Cerebellar nuclear complex (tissue), 1 donor: ENCODE results near the gene COG7.

ENCODE experiments used
- DNase-seq, 2 experiments: peaks; one replicate each; lab custom pipeline; 2025; lab: John Stamatoyannopoulos, UW

Gene COG7

DNA sequence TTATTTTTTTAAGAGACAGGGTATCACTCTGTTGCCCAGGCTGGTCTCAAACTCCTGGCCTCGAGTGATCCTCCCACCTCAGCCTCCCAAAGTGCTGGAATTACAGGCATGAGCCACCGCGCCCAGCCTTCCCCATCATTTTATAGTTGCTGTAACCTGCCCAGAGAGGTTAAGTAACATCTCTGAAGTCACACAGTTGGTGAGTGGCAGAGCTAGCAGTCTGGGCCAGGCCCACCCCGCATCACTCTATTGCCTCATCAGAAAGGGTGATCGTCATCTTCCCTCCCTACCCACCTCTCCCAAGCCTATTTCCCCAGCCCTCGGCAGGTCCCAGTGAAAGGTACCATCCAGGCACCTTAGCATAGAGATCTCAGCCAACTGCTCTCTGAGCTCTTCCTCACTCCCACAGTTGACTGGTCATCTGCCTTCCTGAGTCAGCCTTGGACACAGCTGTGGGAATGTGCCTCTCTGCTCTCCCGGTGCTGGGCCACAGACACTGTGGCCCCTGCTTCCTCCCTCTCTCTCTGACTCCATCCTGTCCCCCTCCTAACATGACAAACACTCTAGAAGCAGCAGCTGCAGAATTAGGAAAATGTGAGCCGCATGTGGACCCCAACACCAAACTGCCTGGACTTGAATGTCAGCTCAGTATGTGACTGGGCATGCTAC, 93.8 kb downstream of the COG7 start:
- DNase-seq = no peak

- no peak for DNase-seq
Observed at GRCh38 chr16:23357761-23358290, 95.2 kb downstream of the COG7 start.

- DNase-seq = no peak
Observed at GRCh38 chr16:23356941-23357340, 96.0 kb downstream of the COG7 start.

- DNase-seq = no peak
Observed at GRCh38 chr16:23355106-23355670, 97.8 kb downstream of the COG7 start.

DNA sequence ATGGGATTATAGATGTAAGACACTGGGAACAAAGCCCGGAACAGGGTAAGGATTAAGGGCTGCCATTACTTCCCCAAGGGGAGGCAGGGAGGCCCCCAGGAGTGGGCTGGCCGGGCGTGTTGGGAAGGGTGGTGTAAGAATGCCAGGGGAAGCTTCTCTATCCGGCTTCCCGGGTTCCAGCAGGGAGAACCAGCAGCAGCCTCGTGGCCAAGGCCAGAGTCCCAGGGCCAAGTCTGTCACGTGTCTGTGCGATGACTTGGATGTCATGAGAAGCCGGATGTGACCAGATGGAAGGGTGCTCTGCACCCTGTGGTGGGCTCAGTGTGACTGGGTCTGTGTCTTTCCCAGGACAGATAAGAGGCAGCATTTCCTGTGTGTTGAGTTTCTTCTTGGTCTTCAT, 98.7 kb downstream of the COG7 start:
- no peak for DNase-seq

DNA sequence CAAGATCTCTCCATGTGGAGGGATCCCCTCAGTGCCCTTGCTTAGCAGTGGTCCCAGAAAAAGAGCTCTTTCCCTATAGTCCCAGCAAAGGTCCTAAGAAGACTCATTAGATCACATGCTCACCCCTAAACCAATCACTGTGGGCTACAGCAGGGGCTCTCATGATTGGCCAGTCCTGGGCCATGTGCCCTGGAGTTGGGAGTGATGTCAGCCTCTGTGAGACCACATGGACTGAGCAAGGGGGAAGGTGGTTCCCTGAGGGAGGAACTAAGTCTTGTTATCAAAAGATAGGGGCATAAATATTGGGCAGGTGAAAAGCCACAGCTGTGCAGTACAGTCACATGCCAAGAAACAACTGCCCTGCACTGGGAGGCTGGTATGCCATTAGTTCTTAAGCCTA, 99.5 kb downstream of the COG7 start:
- no peak for DNase-seq

- DNase-seq = no peak
Observed at GRCh38 chr16:23351360-23351759, 101.6 kb downstream of the COG7 start.

DNA sequence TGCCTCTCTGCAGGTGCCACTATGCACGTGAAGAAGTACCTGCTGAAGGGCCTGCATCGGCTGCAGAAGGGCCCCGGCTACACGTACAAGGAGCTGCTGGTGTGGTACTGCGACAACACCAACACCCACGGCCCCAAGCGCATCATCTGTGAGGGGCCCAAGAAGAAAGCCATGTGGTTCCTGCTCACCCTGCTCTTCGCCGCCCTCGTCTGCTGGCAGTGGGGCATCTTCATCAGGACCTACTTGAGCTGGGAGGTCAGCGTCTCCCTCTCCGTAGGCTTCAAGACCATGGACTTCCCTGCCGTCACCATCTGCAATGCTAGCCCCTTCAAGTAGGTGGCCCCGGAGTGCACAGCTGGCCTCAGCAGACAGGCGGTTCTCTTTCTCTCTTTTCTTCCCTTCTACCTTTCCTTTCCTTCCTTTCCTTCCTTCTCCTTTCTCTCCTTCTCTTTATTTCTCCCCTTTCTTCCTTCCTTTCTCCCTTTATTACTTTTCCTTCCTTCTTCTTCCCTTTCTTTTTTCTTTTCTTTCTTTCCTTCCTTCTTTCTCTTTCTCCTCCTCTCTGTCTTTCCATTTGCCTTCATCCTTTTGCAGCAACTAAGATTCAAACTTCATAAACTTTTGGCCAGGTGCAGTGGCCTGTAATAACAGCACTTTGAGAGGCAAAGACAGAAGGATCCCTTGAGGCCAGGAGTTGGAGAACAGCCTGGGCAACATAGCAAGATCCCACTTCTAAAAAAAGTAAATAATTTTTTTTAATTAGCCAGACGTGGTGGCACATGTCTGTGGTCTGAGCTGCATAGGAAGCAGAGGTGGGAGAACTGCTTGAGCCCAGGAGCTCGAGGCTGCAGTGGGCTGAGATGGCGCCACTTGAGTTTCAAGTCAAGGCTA, 104.2 kb downstream of the COG7 start:
- no peak for DNase-seq

GRCh38 chr16:23345237-23345636, 107.8 kb downstream of the COG7 start:
- no peak for DNase-seq

DNA sequence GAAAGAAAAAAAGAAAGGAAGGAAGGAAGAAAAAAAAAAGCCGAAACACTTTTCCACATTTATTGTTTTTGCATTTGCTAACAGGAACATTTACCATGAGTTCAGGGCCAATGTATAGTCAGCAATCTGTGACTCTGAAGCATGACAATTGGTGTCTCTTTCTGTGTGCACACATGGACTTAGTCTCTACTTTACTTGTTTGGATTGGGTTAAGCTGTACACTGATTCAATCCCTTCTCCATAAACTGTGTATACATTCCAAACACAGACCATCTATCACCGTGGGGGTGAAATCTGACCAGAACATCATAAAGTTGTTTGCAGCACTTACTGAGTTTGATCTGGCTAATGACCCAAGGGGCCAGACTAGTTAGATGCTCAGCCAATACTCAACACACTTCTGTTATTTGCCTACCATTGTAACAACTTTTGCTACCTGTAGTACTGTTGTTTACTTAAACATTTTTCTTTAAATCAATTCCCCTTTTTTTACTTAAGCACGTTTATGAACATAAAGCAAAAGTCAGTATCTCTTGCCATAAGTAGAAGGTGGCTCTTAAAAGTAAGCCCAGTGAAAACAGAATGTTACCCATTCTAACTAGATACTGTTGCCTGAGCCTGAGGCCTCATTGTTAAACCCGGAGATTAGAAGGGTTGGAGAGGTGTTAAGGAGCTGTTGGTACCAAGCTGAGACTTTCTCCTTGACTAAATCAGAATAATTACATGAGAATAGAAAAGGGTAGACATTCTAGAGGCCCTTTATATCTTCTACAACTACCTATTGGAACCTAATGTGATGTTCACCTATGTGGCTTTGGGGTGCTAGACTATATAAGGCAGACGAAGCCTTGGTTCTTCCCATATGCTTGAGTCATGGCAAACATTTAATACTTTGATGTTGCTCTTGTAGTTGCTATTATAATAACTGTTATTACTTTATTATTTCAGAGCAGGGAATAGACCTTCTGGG, 109.1 kb downstream of the COG7 start:
- DNase-seq = no peak

DNA sequence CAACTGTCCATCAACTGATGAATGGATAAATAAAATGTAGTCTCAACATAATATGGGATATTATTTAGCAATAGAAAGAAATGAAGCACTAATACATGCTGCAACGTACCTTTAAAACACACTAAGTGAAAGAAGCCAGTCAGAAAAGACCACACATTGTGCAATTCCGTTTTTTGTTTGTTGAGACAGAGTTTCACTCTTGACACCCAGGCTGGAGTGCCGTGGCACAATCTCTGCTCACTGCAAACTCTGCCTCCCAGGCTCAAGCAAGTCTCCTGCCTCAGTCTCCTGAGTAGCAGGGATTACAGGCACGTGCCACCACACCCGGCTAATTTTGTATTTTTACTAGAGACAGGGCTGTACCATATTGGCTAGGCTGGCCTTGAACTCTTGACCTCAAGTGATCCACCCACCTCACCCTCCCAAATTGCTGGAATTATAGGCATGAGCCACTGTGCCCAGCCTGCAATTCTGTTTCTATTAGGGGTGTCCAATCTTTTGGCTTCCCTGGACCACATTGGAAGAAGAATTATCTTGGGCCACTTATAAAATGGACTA, 110.8 kb downstream of the COG7 start:
- DNase-seq = no peak

DNA sequence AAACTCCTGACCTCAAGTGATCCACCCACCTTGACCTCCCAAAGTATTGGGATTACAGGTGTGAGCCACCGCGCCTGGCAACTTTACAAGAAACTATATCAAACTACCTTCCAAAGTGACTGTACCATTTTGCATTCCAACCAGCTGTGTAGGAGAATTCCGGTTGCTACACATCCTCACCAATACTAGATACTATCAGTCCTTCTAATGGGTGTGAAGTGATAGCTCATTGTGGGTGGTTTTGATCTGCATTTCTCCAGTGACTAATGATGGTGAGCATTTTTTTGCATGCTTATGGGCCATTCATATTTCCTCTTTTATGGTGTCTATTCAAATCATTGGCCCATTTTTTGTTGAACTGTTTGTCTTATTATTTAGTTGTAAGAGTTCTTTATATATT, 113.2 kb downstream of the COG7 start:
- no peak for DNase-seq
